Ureter (tissue), 1 donor: ENCODE data around the gene ACTL7A. TPM values are rescaled to one million over a fixed set of nuclear protein-coding genes. Genes with fewer than 3 reads are reported as not detected.

Source experiments
- total RNA-seq: library from RNA; stranded (reverse); gene quantifications from one replicate; pipeline ENCODE4 v1.2.4, GENCODE V29; 2023
- donor health status: DM: yes; HTN: yes; CAD: no.

The ACTL7A gene
- total RNA-seq, 1 donor from 2014 or later: not detected

Other genes starting within 250 kb of the ACTL7A start
- 0.16 TPM for gene ACTL7B, start 6.3 kb upstream of the ACTL7A start, total RNA-seq
- gene ELP1, start 71.9 kb downstream of the ACTL7A start, total RNA-seq: 24.2 TPM
- 23.5 TPM for gene ABITRAM, start 72.1 kb downstream of the ACTL7A start, total RNA-seq
- gene CTNNAL1, start 151.2 kb downstream of the ACTL7A start, total RNA-seq: 19.9 TPM